HG03342 (cell line): ENCODE data around the gene EPO.

Experiments used
- ATAC-seq: cut with Tn5 transposase; IDR thresholded peaks from one replicate; pipeline ENCODE4 v1.9.1; 2021; ENCODE audit warnings: mild to moderate bottlenecking, moderate library complexity; ENCODE audit not compliant: unreplicated experiment

The EPO gene

DNA sequence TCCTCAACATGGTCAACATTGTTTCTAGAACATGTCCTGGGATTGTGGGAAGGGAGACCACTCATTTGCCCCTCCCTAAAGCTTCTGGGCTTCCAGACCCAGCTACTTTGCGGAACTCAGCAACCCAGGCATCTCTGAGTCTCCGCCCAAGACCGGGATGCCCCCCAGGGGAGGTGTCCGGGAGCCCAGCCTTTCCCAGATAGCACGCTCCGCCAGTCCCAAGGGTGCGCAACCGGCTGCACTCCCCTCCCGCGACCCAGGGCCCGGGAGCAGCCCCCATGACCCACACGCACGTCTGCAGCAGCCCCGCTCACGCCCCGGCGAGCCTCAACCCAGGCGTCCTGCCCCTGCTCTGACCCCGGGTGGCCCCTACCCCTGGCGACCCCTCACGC is at the start of gene EPO:
Gene EPO (plus strand): TSS at position 190 of the 392 bp plus-strand sequence. CDS start 513 bp downstream, outside the sequence.
- ATAC-seq: no peak

DNA sequence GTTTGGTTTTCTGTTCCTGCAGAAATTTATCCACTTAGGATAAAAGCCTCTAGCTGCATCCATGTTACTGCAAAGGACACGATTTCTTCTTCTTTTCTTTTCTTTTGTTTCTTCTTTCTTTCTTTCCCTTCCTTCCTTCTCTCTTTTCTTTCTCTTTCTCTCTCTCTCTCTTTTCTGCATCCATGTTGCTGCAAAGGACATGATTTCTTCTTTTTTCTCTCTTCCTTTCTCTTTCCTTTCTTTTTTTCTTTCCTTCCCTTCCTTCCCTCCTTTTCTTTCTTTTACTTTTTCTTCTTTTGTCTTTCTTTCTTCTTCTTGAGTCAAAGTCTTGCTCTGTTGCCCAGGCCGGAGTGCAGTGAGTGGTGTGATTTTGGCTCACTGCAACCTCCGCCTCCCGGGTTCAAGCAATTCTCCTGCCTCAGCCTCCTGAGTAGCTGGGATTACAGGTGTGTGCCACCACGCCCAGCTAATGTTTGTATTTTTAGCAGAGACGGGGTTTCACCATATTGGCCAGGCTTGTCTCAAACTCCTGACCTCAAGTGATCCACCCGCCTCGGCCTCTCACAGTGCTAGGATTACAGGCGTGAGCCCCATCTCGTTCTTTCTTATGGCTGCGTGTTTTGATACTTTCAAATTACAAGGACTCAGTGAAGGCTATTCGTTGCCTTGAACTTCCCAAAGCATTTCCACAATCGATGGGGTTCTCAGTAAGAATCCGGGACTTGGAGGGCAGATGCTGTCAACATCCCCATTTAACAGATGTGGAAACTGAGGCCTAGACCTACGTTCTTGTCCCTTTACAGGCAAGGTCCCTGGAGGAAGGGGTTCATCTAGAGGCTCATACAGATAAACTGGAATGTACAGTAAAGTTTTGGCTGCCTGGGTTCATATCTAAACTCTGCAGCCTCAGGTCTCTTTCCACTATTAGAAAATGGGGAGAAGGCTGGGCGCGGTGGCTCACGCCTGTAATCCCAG is 48.6 kb upstream of the EPO start:
- no peak for ATAC-seq

GRCh38 chr7:100673302-100673941 is 46.8 kb upstream of the EPO start, which contains the start of gene GNB2:
Gene GNB2, plus strand, starts transcription at chr7:100673740. Its CDS starts 2,526 bp downstream, at chr7:100676266.
- ATAC-seq: peak; percentile 62

DNA sequence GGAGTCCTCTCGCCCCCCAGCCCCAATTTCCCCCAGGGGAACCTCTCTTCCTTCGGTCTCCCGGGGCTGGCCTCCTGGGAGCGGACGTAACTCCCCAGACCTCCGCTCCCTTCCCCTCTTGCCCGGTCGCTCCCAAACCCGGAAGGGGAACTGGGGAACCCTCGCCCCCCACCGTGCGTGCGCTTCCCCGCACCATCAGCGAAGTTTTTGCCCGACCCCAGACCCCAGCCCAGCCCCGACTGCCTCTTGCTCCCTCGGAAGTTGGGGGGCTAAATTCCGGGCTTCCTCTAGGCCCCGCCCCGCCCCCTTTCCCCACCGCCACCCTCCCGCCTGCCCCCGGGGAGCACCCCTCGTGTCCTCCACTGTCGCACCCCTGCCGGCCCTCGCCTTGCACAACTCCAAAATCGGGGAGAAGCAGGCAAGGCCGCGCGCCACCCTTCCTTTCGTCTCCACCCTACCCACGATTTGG is 46.3 kb upstream of the EPO start:
- no peak for ATAC-seq

DNA sequence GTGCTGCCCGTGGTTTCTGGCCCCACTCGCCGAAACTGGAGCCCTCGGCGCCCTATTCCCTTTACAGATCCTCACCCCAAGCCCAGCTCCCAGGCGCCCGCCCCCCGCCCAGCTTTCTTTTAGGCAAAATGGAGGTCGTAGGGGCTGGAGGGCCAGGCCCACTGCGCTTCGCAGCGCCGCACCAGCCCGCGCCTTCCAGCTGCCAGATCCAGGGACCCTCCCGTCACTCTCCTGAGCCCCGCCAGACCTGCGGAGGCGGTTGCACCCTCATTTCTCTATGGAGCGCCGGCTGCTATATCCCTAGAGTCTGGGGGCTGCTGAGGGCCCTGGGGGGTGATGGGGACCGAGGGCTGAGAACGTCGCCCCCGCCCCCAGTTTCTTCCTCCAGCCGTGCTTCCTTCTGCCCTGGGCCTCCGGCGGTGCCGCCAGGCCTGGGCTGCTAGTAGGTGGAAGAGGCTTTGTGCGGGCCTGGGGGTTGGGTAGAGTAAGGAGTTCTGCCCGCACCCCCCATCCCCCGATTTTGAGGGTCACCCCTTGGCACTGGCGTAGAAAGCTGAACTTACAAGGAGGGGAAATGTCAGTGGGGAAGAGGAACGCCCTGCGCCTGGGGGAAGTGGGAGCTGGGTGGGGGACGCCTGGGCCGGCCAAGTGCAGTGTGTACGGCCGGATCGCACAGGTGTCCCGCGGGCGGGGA is 45.7 kb upstream of the EPO start:
- no peak for ATAC-seq

DNA sequence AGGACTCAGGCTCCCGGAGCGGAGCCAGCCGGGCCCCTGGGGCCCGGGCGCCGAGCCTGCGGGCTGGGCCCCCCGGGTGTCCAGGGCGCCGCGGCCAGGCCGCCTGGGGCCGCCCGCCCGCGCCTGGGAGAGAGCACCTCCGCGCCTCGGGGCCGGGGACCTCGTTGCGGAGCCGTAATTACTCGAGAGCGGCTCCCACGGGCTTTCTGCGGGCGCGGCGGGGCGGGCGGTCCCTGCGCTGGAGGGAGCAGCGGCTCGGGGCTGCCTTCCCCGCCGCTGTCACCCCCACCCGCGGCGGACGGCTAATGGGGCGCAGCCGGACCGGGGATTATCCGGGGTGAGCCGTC is 45.2 kb upstream of the EPO start:
- ATAC-seq: no peak

GRCh38 chr7:100675581-100676350 is 44.5 kb upstream of the EPO start:
- peak; percentile 36 for ATAC-seq

DNA sequence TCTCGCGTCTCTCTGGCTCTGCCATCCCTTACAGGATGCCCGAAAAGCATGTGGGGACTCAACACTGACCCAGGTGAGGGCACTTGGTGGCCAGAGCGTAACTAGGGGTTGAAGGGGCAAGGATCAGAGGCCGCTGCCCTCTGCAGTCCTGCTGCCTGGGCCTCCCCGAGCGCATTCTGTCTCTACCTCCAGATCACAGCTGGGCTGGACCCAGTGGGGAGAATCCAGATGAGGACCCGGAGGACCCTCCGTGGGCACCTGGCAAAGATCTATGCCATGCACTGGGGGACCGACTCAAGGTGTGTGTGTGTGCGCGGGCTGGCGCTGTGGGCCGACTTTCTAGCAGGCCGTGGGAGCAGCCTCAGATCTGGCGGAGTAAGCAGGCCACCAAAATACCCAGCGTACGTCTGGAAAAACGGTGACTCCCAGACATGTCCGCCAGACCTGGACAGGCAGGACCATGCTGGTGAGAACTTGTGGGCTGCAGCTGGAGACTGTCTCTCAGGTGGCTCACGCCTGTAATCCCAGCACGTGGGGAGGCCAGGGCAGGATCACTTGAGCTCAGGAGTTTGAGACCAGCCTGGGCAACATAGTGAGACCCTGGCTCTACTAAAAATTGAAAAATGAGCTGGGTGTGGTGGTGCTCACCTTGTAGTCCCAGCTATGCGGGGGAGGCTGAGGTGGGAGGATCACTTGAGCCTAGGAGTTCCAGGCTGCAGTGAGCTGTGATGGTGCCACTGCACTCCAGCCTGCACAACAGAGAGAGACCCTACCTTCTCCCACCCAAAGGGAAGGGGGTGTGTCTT is 43.6 kb upstream of the EPO start:
- ATAC-seq: no peak

- no peak for ATAC-seq
Observed at GRCh38 chr7:100677308-100678267, 42.7 kb upstream of the EPO start.

GRCh38 chr7:100678291-100678984 is 41.8 kb upstream of the EPO start:
- no peak for ATAC-seq

- no peak for ATAC-seq
Observed at GRCh38 chr7:100679129-100679926, 40.9 kb upstream of the EPO start.

DNA sequence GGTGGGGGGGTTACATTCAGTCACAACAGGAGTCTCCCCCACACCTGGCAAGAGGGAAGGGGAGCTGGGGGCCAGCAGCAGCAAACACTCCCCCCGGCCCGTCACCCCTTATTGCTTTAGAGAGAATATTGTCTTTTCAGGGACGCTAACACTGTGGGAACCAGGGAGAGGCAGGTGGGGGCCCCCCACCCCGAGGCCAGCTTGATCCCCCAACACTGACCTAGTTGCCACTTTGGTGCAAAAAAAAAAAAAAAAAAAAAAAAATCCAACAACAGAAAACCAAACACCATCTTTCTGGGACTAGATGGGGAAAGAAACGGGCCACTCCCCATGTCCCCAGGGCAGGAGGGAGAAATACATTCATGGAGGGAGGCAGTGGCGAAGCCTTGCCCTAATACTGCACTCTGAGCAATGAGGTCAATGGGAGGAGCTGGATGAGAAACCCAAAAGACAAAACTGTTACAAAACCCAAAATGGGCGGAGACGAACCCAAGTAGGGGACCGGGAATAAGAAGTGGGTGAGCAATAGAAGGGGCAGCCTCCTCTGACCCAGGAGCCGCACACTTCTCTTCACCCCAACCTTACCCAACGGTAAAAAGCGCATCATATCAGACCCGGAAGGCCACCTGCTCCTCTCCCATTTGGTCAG is 40.2 kb upstream of the EPO start:
- no peak for ATAC-seq

DNA sequence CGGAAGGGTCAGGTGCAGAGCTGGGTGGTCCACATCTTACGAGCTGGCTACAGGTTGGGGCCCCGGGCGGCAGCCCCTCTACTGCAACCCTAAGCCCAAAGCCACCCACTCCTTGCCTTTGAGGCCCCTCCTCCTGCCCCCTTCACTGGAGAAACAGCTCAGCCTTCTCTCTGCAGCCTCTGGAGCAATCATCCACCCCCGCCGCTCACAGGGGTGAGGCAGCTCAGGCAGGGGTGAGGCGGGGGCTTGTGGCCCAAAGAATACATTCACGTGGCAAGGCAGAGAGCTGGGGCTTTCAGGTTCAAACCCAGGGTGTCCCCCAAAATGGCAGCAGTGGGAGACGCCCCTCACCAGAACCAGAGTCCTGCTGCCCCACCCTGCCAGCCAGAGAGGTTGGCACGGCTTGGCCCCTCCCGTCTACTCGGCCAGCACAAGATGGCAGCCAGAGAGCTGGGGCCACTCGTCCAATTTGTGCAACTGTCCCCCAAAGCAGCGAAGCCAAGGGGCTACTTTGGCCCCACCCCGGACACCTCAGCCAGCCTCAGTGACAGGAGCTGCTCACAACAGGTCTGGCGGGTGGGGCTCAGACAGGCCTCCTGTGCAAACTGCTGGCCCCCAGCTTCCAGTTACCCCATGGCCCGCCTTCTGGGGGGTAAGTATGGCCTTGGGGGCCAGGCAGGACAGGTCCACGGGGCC is 39.5 kb upstream of the EPO start:
- no peak for ATAC-seq

DNA sequence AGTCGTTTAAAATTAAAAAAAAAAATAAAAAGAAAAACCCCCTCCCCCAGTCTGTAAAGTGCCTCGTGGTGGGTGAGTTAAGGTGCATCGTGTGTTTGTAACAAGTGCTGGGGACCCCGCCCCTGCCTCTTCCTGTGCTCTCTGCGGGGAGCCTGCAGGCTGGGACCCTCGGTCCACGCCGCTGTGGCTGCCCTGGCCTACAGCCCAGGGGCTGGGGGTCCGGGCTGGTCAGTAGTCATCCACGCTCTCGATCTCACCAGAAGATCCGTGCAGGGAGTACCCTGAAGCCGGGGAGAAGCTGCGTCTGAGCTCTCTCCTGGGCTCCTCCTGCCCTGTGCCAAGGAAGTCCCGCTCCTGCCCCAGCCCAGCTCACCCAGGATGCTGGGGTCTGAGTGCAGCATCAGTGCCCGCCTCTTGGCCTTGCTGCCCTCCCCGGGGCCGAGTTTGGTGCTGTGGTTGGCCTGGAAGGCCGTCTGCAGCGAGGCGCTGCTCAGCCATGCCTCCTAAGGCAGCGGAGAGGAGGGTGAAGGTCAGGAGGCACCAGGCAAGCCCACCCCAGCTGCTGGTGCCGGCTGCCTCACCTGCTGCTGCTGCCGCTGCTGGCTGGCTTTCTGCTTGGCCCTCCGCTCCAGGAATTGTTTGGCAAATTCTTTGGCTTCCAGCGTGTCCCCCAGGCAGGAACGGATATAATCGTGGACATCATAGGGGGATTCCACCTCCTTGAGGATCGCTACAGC is 38.6 kb upstream of the EPO start:
- ATAC-seq: no peak

DNA sequence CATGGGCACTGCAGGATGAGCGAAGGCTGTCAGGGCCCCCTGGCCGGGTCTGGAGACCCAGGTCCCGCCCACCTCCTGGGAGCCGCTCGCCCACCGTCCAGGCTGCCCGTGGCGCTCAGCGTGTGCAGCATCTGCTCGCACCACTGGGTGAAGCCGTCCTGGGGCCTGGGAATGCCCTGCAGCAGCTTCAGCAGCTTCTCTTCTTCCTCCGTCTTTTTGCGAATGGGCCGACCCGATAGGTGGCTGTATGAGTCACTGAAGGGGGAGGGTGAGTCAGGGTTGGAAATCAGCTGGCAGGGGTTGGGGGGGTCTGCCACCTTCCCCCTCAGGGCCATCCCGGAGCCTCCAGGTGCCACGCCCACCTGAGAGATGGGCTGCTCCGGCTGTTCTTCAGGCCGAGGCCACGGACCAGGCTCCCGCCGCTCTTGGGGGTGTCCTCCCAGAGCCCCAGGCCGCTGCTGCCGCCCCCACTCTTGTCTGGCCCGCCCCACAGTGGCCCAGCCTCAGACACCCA is 38.0 kb upstream of the EPO start:
- no peak for ATAC-seq
